B cell (primary cell): Measurements from ENCODE around the gene MAPKBP1. TPM values are rescaled to one million over a fixed set of nuclear protein-coding genes. Genes with fewer than 3 reads are reported as not detected.

Source experiments
- ATAC-seq: fragments of 200-7000 bp; cut with Tn5 transposase; one replicate; pipeline ENCODE4 v1.10.0; 2021; ENCODE audit warnings: low read depth, mild to moderate bottlenecking, moderate number of reproducible peaks, moderate library complexity
- CTCF ChIA-PET: fragments of 350-600 bp; sonication (Branson Sonifier 250); formaldehyde crosslinking; loops from one replicate; lab custom pipeline; 2021; ENCODE audit warnings: antibody characterized with exemption, inconsistent platforms; lab: Charles Lee
- POLR2A ChIA-PET: fragments of 350-600 bp; sonication (Branson Sonifier 250); formaldehyde crosslinking; loops from one replicate; lab custom pipeline; 2021; ENCODE audit warnings: antibody characterized with exemption; lab: Charles Lee
- DNase-seq: peaks from one replicate; pipeline ENCODE4 v3.0.0; 2013
- H2AFZ ChIP-seq: 2 replicates; pipeline ENCODE4 v1.6.1; 2012; ENCODE audit warnings: mild to moderate bottlenecking, low read depth, low read length; ENCODE audit not compliant: insufficient read depth, poor library complexity, severe bottlenecking
- H3K27ac ChIP-seq, 2 donors: 1 replicate in 1 of 2; 2 replicates in 1 of 2; pipeline ENCODE4 v1.5.1; 2012 to 2013; ENCODE audit warnings: low read length in 2 of 2, mild to moderate bottlenecking in 2 of 2, moderate library complexity in 1 of 2
- H3K27me3 ChIP-seq, 4 experiments: fragments of 200-600 bp in 1 of 4; sonication (generic) in 1 of 4; replicated peaks in 1 of 4; 1 replicate in 2 of 4; 2 replicates in 2 of 4; pipeline versions ENCODE4 v1.6.1 to v1.7.0; 2013 to 2016; ENCODE audit warnings: low read length in 3 of 4, mild to moderate bottlenecking in 2 of 4, mixed read lengths in 1 of 4, moderate library complexity in 1 of 4; ENCODE audit not compliant: insufficient read depth in 4 of 4, control insufficient read depth in 3 of 4; ENCODE audit errors: control extremely low read depth in 1 of 4
- H3K36me3 ChIP-seq, 2 experiments: replicated peaks in 1 of 2; 1 replicate in 1 of 2; 2 replicates in 1 of 2; pipeline versions ENCODE4 v1.6.1 to v1.7.1; 2013; ENCODE audit warnings: low read length in 1 of 2; ENCODE audit not compliant: insufficient read depth in 2 of 2, control insufficient read depth in 1 of 2; ENCODE audit errors: control extremely low read depth in 1 of 2, extremely low read depth in 1 of 2
- H3K4me1 ChIP-seq, 2 donors: fragments of 200-600 bp in 1 of 2; sonication (generic) in 1 of 2; 1 replicate in 1 of 2; 2 replicates in 1 of 2; pipeline versions ENCODE4 v1.5.1 to v1.6.1; 2013 to 2017; ENCODE audit warnings: low read length in 2 of 2; ENCODE audit not compliant: control insufficient read depth in 2 of 2, insufficient read depth in 2 of 2
- H3K4me2 ChIP-seq: replicated peaks from 2 replicates; pipeline ENCODE3; 2012; ENCODE audit warnings: mild to moderate bottlenecking, low read depth, low read length; ENCODE audit not compliant: poor library complexity, severe bottlenecking
- H3K4me3 ChIP-seq, 5 experiments: fragments of 200-600 bp in 1 of 5; sonication (generic) in 1 of 5; 1 replicate in 3 of 5; 2 replicates in 2 of 5; pipeline versions ENCODE4 v1.5.1 to v1.7.0; 2011 to 2016; ENCODE audit warnings: low read length in 4 of 5, mild to moderate bottlenecking in 4 of 5, low read depth in 2 of 5, control low read depth in 1 of 5, moderate library complexity in 1 of 5; ENCODE audit not compliant: insufficient read depth in 1 of 5; ENCODE audit errors: control extremely low read depth in 1 of 5, extremely low read depth in 1 of 5
- H3K79me2 ChIP-seq: fragments of 200-600 bp; sonication (generic); one replicate; pipeline ENCODE4 v1.6.0; 2016; ENCODE audit warnings: low read length; ENCODE audit not compliant: control insufficient read depth, insufficient read depth
- H3K9ac ChIP-seq: fragments of 200-600 bp; sonication (generic); 2 replicates; pipeline ENCODE4 v1.6.1; 2017; ENCODE audit warnings: mild to moderate bottlenecking, low read length, moderate library complexity
- H3K9me3 ChIP-seq, 3 donors: one replicate each; pipeline versions ENCODE4 v1.6.1 to v1.7.1; 2013; ENCODE audit warnings: low read length in 2 of 3; ENCODE audit not compliant: control insufficient read depth in 2 of 3, insufficient read depth in 1 of 3; ENCODE audit errors: control extremely low read depth in 1 of 3
- H4K20me1 ChIP-seq: 2 replicates; pipeline ENCODE4 v1.6.0; 2012; ENCODE audit warnings: mild to moderate bottlenecking, low read length; ENCODE audit not compliant: insufficient read depth, control insufficient read depth, poor library complexity, severe bottlenecking
- H3K27ac Mint-ChIP-seq: one replicate; pipeline ENCODE4 v1.8.0; 2021; ENCODE audit warnings: mixed read lengths
- H3K27me3 Mint-ChIP-seq: one replicate; pipeline ENCODE4 v1.8.0; 2021; ENCODE audit warnings: mixed read lengths
- H3K4me1 Mint-ChIP-seq: one replicate; pipeline ENCODE4 v1.8.0; 2021; ENCODE audit warnings: mixed read lengths
- H3K4me3 Mint-ChIP-seq: one replicate; pipeline ENCODE4 v1.8.0; 2021; ENCODE audit warnings: mixed read lengths
- H3K9me3 Mint-ChIP-seq: one replicate; pipeline ENCODE4 v1.8.0; 2022; ENCODE audit warnings: mixed read lengths; ENCODE audit not compliant: insufficient read depth
- EZH2 ChIP-seq: IDR thresholded peaks from 2 replicates; pipeline ENCODE4 v1.6.1; 2012; ENCODE audit warnings: borderline replicate concordance, low read depth, mild to moderate bottlenecking, moderate library complexity, low read length; ENCODE audit not compliant: insufficient read depth, poor library complexity, severe bottlenecking
- WGBS: methylation state at CpG from one replicate; pipeline ENCODE4 v1.1.5; 2013; ENCODE audit warnings: missing lambda C conversion rate; ENCODE audit not compliant: insufficient coverage; 5-methylcytosine and 5-hydroxymethylcytosine counted together
- intact Hi-C: fragments of 100-400 bp; cut with micrococcal nuclease; formaldehyde crosslinking; loops from one replicate; pipeline ENCODE4 v1.10.0; 2022
- polyA plus RNA-seq: library from polyadenylated mRNA; depleted of rRNA; stranded (reverse); fragments of >200 nt; gene quantifications from 2 replicates; pipeline ENCODE4 v1.2.3, GENCODE V29; 2012
- total RNA-seq, 2 donors: library from RNA; stranded (reverse); fragments of 120-200 nt in 1 of 2; gene quantifications; 1 replicate in 1 of 2; 2 replicates in 1 of 2; pipeline versions ENCODE4 v1.2.3 to v1.2.4, GENCODE V29; 2013 to 2022
- TF ChIP-seq, protein P1 (sequence below): fragments of 200-600 bp; IDR thresholded peaks from one replicate; pipeline ENCODE4 v1.8.0; 2022; ENCODE audit warnings: antibody characterized with exemption, mild to moderate bottlenecking

Gene MAPKBP1
- total and polyA plus RNA-seq, 2 donors (not counting 1 experiment from before 2014, with no cell fraction given), result 14.1 to 59.2 TPM

DNA sequence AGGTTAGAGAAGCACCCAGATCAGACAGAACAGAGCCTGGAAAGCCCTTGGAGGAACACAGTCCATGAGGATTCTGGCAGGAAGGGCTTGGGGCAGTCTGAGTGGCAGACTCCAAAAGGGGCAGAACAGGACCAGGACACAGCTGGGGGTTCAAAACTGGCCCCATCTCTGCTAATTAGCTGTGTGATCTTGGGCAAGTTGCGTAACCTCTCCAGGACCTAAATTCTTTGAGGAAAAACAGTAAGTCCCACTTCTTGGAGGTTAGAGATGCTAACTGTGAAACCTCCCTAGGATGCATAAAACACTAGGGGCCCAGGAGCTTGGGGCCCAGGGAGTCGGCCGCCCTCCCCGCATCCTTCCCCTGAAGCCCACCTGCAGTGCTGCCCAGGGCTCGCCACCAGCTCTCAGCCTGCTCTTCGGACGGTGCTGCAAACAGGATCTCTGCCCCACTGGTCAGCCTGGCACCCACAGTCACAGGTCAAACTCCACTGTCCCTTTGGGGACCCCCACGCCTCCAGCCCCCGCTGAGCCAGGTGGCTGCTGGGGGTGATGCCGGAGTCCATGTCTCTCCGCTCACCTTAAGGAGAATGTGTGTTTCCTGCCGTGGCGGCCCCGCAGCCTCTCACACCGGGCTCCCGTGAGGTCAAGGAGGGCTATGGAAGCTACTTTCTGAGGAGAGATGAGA lies 76.3 kb downstream of the MAPKBP1 start:
- H3K9me3 ChIP-seq, result no peaks in the 10 kb centered on the region
- CTCF ChIA-PET, result interaction anchor here (1.1 to 1.9 kb wide), 4 partner anchors 13 to 54 kb away, joined by 3 to 7 read pairs (median 3); no protein-coding TSS in a partner anchor
- H3K4me1 Mint-ChIP-seq, result peaks cover 2% of the 10 kb centered on the region
- no peaks in the 10 kb centered on the region for H4K20me1 ChIP-seq
- no peak overlapping the region for H3K27ac Mint-ChIP-seq
- POLR2A ChIA-PET, result no interaction called here
- H3K4me3 ChIP-seq, result no peak overlapping the region
- whole genome bisulfite sequencing, result 54% methylated on average over 10 of the region's 16 CpGs
- H3K4me2 ChIP-seq, result no peak overlapping the region
- no peak overlapping the region for H3K9ac ChIP-seq
- H3K36me3 ChIP-seq, result peaks cover 0 to 21% of the 10 kb centered on the region in 2 experiments
- no peak for TF ChIP-seq EZH2
- TF ChIP-seq, protein P1, sequence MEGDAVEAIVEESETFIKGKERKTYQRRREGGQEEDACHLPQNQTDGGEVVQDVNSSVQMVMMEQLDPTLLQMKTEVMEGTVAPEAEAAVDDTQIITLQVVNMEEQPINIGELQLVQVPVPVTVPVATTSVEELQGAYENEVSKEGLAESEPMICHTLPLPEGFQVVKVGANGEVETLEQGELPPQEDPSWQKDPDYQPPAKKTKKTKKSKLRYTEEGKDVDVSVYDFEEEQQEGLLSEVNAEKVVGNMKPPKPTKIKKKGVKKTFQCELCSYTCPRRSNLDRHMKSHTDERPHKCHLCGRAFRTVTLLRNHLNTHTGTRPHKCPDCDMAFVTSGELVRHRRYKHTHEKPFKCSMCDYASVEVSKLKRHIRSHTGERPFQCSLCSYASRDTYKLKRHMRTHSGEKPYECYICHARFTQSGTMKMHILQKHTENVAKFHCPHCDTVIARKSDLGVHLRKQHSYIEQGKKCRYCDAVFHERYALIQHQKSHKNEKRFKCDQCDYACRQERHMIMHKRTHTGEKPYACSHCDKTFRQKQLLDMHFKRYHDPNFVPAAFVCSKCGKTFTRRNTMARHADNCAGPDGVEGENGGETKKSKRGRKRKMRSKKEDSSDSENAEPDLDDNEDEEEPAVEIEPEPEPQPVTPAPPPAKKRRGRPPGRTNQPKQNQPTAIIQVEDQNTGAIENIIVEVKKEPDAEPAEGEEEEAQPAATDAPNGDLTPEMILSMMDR, result no peak
- DNase-seq, result no peak
- intact Hi-C loops, result no loop called here
- H3K4me3 Mint-ChIP-seq, result no peak overlapping the region
- no peaks in the 10 kb centered on the region for H3K27me3 Mint-ChIP-seq
- no peaks in the 10 kb centered on the region for H3K79me2 ChIP-seq
- H3K27me3 ChIP-seq, result peaks cover 0 to 4% (median 0%) of the 10 kb centered on the region in 4 experiments
- no peak overlapping the region for H2AFZ ChIP-seq
- no peaks in the 10 kb centered on the region for H3K9me3 Mint-ChIP-seq
- H3K4me1 ChIP-seq, result no peaks in the 10 kb centered on the region
- ATAC-seq, result peak; percentile 28
- no peak overlapping the region for H3K27ac ChIP-seq

DNA sequence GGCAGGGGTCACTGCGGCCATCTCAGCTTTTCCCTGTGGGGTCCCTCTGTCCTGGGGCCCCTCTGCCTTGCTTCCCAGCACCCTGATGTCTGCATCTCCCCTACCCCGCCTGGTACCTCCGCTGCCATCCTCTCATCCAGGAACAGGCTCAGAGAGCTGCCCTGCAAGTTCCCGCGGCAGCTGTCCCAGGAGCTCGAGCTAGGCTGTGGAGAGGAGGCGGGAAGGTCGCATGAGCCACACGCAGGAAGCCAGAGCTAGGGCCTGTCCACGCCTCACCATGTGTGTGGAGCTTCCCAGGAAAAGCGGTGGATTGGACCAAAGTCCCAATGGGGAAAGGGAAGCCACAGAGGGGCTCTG lies 76.9 kb downstream of the MAPKBP1 start:
- peaks cover 2% of the 10 kb centered on the region for H3K4me1 Mint-ChIP-seq
- Histone ChIP-seq H3K4me2 (no peak overlapping the region), H3K79me2 (no peaks in the 10 kb centered on the region), H3K4me1 (no peaks in the 10 kb centered on the region), H3K4me3 (no peak overlapping the region), H4K20me1 (no peaks in the 10 kb centered on the region), H3K9me3 (no peaks in the 10 kb centered on the region), H2AFZ (no peak overlapping the region), H3K9ac (no peak overlapping the region), H3K27ac (no peak overlapping the region), H3K36me3 (peaks cover 0 to 21% of the 10 kb centered on the region in 2 experiments), H3K27me3 (peaks cover 0 to 4% (median 0%) of the 10 kb centered on the region in 4 experiments)
- H3K9me3 Mint-ChIP-seq, result no peaks in the 10 kb centered on the region
- DNase-seq (no peak), ATAC-seq (no peak)
- H3K4me3 Mint-ChIP-seq, result no peak overlapping the region
- ChIA-PET POLR2A (no interaction called here), CTCF (interaction anchor here (1.1 to 1.9 kb wide), 4 partner anchors 10 to 54 kb away, joined by 3 to 7 read pairs (median 3); no protein-coding TSS in a partner anchor)
- TF ChIP-seq, protein P1, result no peak
- TF ChIP-seq EZH2, result no peak
- 48% methylated on average over 11 of the region's 11 CpGs for WGBS
- H3K27me3 Mint-ChIP-seq, result no peaks in the 10 kb centered on the region
- intact Hi-C loops, result no loop called here
- H3K27ac Mint-ChIP-seq, result no peak overlapping the region
